Ascending aorta (tissue), 2 donors: ENCODE results near the gene FLCN. TPM values are rescaled to one million over a fixed set of nuclear protein-coding genes. Genes with fewer than 3 reads are reported as not detected.

ENCODE experiments used
- DNase-seq, 2 donors: peaks; one replicate each; pipeline ENCODE4 v3.0.0-alpha.2; 2019; ENCODE audit warnings: low spot score in 2 of 2
- H3K27ac ChIP-seq, 2 donors: fragments of 200-600 bp; sonication (generic); one replicate each; pipeline ENCODE4 v1.5.1; 2016 to 2017; ENCODE audit warnings: mild to moderate bottlenecking in 1 of 2
- H3K27me3 ChIP-seq: fragments of 200-600 bp; sonication (generic); one replicate; pipeline ENCODE4 v1.5.1; 2017
- H3K36me3 ChIP-seq, 2 donors: fragments of 200-600 bp; sonication (generic); one replicate each; pipeline ENCODE4 v1.5.1; 2016
- H3K4me1 ChIP-seq, 2 donors: fragments of 200-600 bp; sonication (generic); one replicate each; pipeline ENCODE4 v1.5.1; 2016 to 2017; ENCODE audit warnings: mild to moderate bottlenecking in 1 of 2
- H3K4me3 ChIP-seq, 2 donors: fragments of 200-600 bp; sonication (generic); one replicate each; pipeline ENCODE4 v1.5.1; 2016 to 2017; ENCODE audit warnings: mild to moderate bottlenecking in 1 of 2
- H3K9me3 ChIP-seq, 2 donors: fragments of 200-600 bp; sonication (generic); one replicate each; pipeline ENCODE4 v1.5.1; 2016
- CTCF ChIP-seq, 3 experiments: fragments of 200-600 bp in 2 of 3; fragments of 450-650 bp in 1 of 3; sonication (generic) in 2 of 3; IDR thresholded peaks; one replicate each; pipeline ENCODE4 v1.5.1; 2016 to 2019; ENCODE audit warnings: antibody characterized with exemption in 3 of 3, mild to moderate bottlenecking in 1 of 3, moderate library complexity in 1 of 3
- intact Hi-C: fragments of 100-400 bp; cut with DNase I; formaldehyde crosslinking; loops from one replicate; pipeline ENCODE4 v1.15.1; 2023
- total RNA-seq: library from RNA; depleted of rRNA; stranded (reverse); fragments of >200 nt; gene quantifications from one replicate; pipeline ENCODE4 v1.1.0, GENCODE V29; 2016

Gene FLCN
- total RNA-seq, 1 donor from 2014 or later = 48.6 TPM

- Histone ChIP-seq H3K36me3 (peaks cover 71 to 87% of the 10 kb centered on the region in 2 donors), H3K27ac (no peak overlapping the region), H3K9me3 (no peaks in the 10 kb centered on the region), H3K4me3 (no peak overlapping the region), H3K27me3 (no peaks in the 10 kb centered on the region), H3K4me1 (no peaks in the 10 kb centered on the region)
- DNase-seq = no peak
- intact Hi-C loops = no loop called here
- no peak for TF ChIP-seq CTCF (IDR thresholded peaks at IDR 0.05)
Observed at GRCh38 chr17:17169396-17169795, 67.6 kb downstream of the FLCN start.

GRCh38 chr17:17168401-17168800 lies 68.6 kb downstream of the FLCN start:
- no peaks in the 10 kb centered on the region for H3K4me1 ChIP-seq
- H3K36me3 ChIP-seq = peaks cover 71 to 87% of the 10 kb centered on the region in 2 donors
- DNase-seq = no peak
- H3K4me3 ChIP-seq = no peak overlapping the region
- no peak overlapping the region for H3K27ac ChIP-seq
- no peak for TF ChIP-seq CTCF (IDR thresholded peaks at IDR 0.05)
- H3K9me3 ChIP-seq = no peaks in the 10 kb centered on the region
- intact Hi-C loops = no loop called here
- H3K27me3 ChIP-seq = no peaks in the 10 kb centered on the region

GRCh38 chr17:17167986-17168385 lies 69.0 kb downstream of the FLCN start:
- Histone ChIP-seq H3K9me3 (no peaks in the 10 kb centered on the region), H3K4me3 (no peak overlapping the region), H3K4me1 (no peaks in the 10 kb centered on the region), H3K27ac (no peak overlapping the region), H3K27me3 (no peaks in the 10 kb centered on the region), H3K36me3 (peaks cover 71 to 85% of the 10 kb centered on the region in 2 donors)
- TF ChIP-seq CTCF (IDR thresholded peaks at IDR 0.05) = no peak
- intact Hi-C loops = no loop called here
- no peak for DNase-seq

- Histone ChIP-seq H3K4me1 (no peaks in the 10 kb centered on the region), H3K27ac (no peak overlapping the region), H3K27me3 (no peaks in the 10 kb centered on the region), H3K36me3 (peaks cover 68 to 85% of the 10 kb centered on the region in 2 donors), H3K4me3 (no peak overlapping the region), H3K9me3 (no peaks in the 10 kb centered on the region)
- DNase-seq = no peak
- intact Hi-C loops = no loop called here
- TF ChIP-seq CTCF (IDR thresholded peaks at IDR 0.05) = no peak
Observed at GRCh38 chr17:17167356-17167755, 69.6 kb downstream of the FLCN start.

GRCh38 chr17:17166446-17166845 lies 70.5 kb downstream of the FLCN start:
- Histone ChIP-seq H3K4me3 (no peak overlapping the region), H3K27me3 (no peaks in the 10 kb centered on the region), H3K36me3 (peaks cover 61 to 85% of the 10 kb centered on the region in 2 donors), H3K27ac (no peak overlapping the region), H3K4me1 (no peaks in the 10 kb centered on the region), H3K9me3 (no peaks in the 10 kb centered on the region)
- no peak for TF ChIP-seq CTCF (IDR thresholded peaks at IDR 0.05)
- no peak for DNase-seq
- intact Hi-C loops = no loop called here

GRCh38 chr17:17165666-17166308 lies 71.2 kb downstream of the FLCN start:
- H3K36me3 ChIP-seq = peaks cover 67 to 88% of the 10 kb centered on the region in 2 donors
- no peak for TF ChIP-seq CTCF (IDR thresholded peaks at IDR 0.05)
- H3K4me3 ChIP-seq = no peak overlapping the region
- intact Hi-C loops = no loop called here
- no peaks in the 10 kb centered on the region for H3K9me3 ChIP-seq
- no peaks in the 10 kb centered on the region for H3K27me3 ChIP-seq
- DNase-seq = no peak
- no peaks in the 10 kb centered on the region for H3K4me1 ChIP-seq
- no peak overlapping the region for H3K27ac ChIP-seq
